ENCODE data around the gene JUP. TPM values are rescaled to one million over a fixed set of nuclear protein-coding genes. Genes with fewer than 3 reads are reported as not detected.

The JUP gene
- total and polyA plus RNA-seq, 2 of the 13 experiments (the other 11 are each of a cell fraction or from before 2014, with no cell fraction given): 12.1 to 20.6 TPM

DNA sequence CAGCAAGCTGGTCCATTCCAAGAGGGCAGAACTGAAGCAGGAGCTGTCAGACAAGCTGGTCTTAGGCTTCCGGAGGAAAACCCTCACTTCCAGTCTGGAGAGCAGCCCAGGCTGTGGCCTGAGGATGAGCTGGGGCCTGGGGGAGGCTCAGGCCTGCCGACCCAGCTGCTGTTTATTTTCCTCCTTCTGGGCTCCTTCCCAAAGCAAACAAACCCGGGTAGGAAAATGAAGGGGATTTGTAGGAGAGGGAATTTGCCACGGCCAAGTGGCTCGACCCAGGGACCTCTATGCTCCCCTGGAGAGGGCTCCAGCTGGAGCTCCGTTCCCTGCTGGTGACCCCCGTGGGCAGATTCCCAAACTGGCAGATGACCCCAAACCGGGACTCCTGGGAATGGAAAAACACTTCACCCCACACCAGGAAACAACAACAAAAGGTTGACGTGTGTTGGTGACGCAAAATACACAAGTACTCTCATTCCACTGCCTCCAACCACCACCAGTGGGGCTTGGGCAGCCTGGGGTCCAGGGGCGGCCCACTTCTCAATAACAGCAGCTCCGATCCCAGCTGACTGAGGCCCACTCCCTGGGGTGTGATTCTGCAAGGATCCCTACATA lies 8.8 kb downstream of the JUP start (continued):
- TF ChIP-seq ZNF138 (CRISPR knock-in tag; IDR thresholded peaks at IDR 0.05; ENCODE audit: low read depth): no peak
- no peak; the same call in 1 of the 2 replicates for TF ChIP-seq POGZ (CRISPR knock-in tag; IDR thresholded peaks at IDR 0.05)
- TF ChIP-seq ZBTB7B (CRISPR knock-in tag; IDR thresholded peaks at IDR 0.05): peak; percentile 73; the same call in 1 of the 2 replicates
- no peak for TF ChIP-seq ATF7-NPFF (CRISPR knock-in tag; IDR thresholded peaks at IDR 0.05; ENCODE audit: low read depth)
- TF ChIP-seq DPF2 (CRISPR knock-in tag; IDR thresholded peaks at IDR 0.05; ENCODE audit: borderline replicate concordance, low read depth): no peak; the same call in 1 of the 2 replicates
- TF ChIP-seq CCDC6 (CRISPR knock-in tag; IDR thresholded peaks at IDR 0.05): no peak
- TF ChIP-seq, protein P1, sequence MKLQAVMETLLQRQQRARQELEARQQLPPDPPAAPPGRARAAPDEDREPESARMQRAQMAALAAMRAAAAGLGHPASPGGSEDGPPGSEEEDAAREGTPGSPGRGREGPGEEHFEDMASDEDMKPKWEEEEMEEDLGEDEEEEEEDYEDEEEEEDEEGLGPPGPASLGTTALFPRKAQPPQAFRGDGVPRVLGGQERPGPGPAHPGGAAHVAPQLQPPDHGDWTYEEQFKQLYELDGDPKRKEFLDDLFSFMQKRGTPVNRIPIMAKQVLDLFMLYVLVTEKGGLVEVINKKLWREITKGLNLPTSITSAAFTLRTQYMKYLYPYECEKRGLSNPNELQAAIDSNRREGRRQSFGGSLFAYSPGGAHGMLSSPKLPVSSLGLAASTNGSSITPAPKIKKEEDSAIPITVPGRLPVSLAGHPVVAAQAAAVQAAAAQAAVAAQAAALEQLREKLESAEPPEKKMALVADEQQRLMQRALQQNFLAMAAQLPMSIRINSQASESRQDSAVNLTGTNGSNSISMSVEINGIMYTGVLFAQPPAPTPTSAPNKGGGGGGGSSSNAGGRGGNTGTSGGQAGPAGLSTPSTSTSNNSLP (IDR thresholded peaks at IDR 0.05; ENCODE audit: low read depth, low read length): no peak
- TF ChIP-seq ZNF460 (CRISPR knock-in tag; IDR thresholded peaks at IDR 0.05; ENCODE audit: borderline replicate concordance): peak; percentile 40; the same call in 1 of the 2 replicates
- peak; percentile 29; the same call in 1 of the 2 replicates for TF ChIP-seq FOSL1 (CRISPR knock-in tag; IDR thresholded peaks at IDR 0.05; ENCODE audit: borderline replicate concordance)
- 0 out of 2 replicates have a peak, but pooled peaks have one; percentile 26 for TF ChIP-seq ZMAT3 (CRISPR knock-in tag; conservative IDR thresholded peaks at IDR 0.05)
- TF ChIP-seq ZNF746 (CRISPR knock-in tag; IDR thresholded peaks at IDR 0.05): peak; percentile 51; the same call in 1 of the 2 replicates
- peak; percentile 48; the same call in 1 of the 2 replicates for TF ChIP-seq YEATS4 (CRISPR knock-in tag; IDR thresholded peaks at IDR 0.05; ENCODE audit: borderline replicate concordance)
- TF ChIP-seq, protein P2, sequence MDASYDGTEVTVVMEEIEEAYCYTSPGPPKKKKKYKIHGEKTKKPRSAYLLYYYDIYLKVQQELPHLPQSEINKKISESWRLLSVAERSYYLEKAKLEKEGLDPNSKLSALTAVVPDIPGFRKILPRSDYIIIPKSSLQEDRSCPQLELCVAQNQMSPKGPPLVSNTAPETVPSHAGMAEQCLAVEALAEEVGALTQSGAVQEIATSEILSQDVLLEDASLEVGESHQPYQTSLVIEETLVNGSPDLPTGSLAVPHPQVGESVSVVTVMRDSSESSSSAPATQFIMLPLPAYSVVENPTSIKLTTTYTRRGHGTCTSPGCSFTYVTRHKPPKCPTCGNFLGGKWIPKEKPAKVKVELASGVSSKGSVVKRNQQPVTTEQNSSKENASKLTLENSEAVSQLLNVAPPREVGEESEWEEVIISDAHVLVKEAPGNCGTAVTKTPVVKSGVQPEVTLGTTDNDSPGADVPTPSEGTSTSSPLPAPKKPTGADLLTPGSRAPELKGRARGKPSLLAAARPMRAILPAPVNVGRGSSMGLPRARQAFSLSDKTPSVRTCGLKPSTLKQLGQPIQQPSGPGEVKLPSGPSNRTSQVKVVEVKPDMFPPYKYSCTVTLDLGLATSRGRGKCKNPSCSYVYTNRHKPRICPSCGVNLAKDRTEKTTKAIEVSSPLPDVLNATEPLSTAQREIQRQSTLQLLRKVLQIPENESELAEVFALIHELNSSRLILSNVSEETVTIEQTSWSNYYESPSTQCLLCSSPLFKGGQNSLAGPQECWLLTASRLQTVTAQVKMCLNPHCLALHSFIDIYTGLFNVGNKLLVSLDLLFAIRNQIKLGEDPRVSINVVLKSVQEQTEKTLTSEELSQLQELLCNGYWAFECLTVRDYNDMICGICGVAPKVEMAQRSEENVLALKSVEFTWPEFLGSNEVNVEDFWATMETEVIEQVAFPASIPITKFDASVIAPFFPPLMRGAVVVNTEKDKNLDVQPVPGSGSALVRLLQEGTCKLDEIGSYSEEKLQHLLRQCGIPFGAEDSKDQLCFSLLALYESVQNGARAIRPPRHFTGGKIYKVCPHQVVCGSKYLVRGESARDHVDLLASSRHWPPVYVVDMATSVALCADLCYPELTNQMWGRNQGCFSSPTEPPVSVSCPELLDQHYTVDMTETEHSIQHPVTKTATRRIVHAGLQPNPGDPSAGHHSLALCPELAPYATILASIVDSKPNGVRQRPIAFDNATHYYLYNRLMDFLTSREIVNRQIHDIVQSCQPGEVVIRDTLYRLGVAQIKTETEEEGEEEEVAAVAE (CRISPR knock-in tag; IDR thresholded peaks at IDR 0.05; ENCODE audit: borderline replicate concordance): peak; percentile 17; the same call in 1 of the 2 replicates
- no peak for TF ChIP-seq KLF13 (CRISPR knock-in tag; IDR thresholded peaks at IDR 0.05)
- TF ChIP-seq MIXL1 (CRISPR knock-in tag; IDR thresholded peaks at IDR 0.05): peak; percentile 66
- TF ChIP-seq FOXO1 (CRISPR knock-in tag; IDR thresholded peaks at IDR 0.05): peak; percentile 77
- TF ChIP-seq NCOA1 (CRISPR knock-in tag; IDR thresholded peaks at IDR 0.05): no peak
- 0 out of 2 replicates have a peak, but pooled peaks have one; percentile 3 for TF ChIP-seq MYNN (CRISPR knock-in tag; IDR thresholded peaks at IDR 0.05; ENCODE audit: low read depth)
- TF ChIP-seq MED8 (CRISPR knock-in tag; IDR thresholded peaks at IDR 0.05; ENCODE audit: insufficient replicate concordance): peak; percentile 63
- peak; percentile 63; the same call in 1 of the 2 replicates for TF ChIP-seq BCL6 (CRISPR knock-in tag; IDR thresholded peaks at IDR 0.05)
- TF ChIP-seq ZBTB8A (CRISPR knock-in tag; IDR thresholded peaks at IDR 0.05; ENCODE audit: borderline replicate concordance, low read depth): no peak
- TF ChIP-seq, protein P3, sequence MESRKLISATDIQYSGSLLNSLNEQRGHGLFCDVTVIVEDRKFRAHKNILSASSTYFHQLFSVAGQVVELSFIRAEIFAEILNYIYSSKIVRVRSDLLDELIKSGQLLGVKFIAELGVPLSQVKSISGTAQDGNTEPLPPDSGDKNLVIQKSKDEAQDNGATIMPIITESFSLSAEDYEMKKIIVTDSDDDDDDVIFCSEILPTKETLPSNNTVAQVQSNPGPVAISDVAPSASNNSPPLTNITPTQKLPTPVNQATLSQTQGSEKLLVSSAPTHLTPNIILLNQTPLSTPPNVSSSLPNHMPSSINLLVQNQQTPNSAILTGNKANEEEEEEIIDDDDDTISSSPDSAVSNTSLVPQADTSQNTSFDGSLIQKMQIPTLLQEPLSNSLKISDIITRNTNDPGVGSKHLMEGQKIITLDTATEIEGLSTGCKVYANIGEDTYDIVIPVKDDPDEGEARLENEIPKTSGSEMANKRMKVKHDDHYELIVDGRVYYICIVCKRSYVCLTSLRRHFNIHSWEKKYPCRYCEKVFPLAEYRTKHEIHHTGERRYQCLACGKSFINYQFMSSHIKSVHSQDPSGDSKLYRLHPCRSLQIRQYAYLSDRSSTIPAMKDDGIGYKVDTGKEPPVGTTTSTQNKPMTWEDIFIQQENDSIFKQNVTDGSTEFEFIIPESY (CRISPR knock-in tag; IDR thresholded peaks at IDR 0.05): no peak
- 0 out of 2 replicates have a peak, but pooled peaks have one; percentile 18 for TF ChIP-seq MTA3 (CRISPR knock-in tag; IDR thresholded peaks at IDR 0.05)
